ENCODE data around the gene UGT1A10. TPM values are rescaled to one million over a fixed set of nuclear protein-coding genes. Genes with fewer than 3 reads are reported as not detected.

Gene UGT1A10
- total RNA-seq, 2 donors from 2014 or later, result 0.52 to 0.99 TPM

GRCh38 chr2:233807215-233807865 lies 171.1 kb downstream of the UGT1A10 start:
- TF ChIP-seq POLR2A (IDR thresholded peaks at IDR 0.05) (no peak), CTCF (IDR thresholded peaks at IDR 0.05) (no peak)
- no peaks in the 10 kb centered on the region for H3K36me3 ChIP-seq (replicated peaks in 1 of 2; ENCODE audit: insufficient read depth in 1 of 2, low read depth in 2 of 2)
- WGBS, 2 donors, result 53 to 70% methylated on average over 9 to 12 of the region's 12 CpGs
- H3K9me3 ChIP-seq, result no peaks in the 10 kb centered on the region
- H3K27me3 ChIP-seq, result no peaks in the 10 kb centered on the region
- no peak overlapping the region for H3K4me3 ChIP-seq
- ATAC-seq, result no peak
- no peaks in the 10 kb centered on the region for H3K4me1 ChIP-seq
- intact Hi-C loops (cut with DNase I), result no loop called here
- peak in 1 of 4 donors; percentile 5 for DNase-seq
- no peak overlapping the region for H3K27ac ChIP-seq

GRCh38 chr2:233807966-233808935 lies 172.0 kb downstream of the UGT1A10 start:
- intact Hi-C loops (cut with DNase I), result no loop called here
- Histone ChIP-seq H3K4me1 (no peaks in the 10 kb centered on the region), H3K9me3 (no peaks in the 10 kb centered on the region), H3K36me3 (replicated peaks in 1 of 2; ENCODE audit: insufficient read depth in 1 of 2, low read depth in 2 of 2) (no peaks in the 10 kb centered on the region), H3K4me3 (no peak overlapping the region), H3K27me3 (no peaks in the 10 kb centered on the region), H3K27ac (no peak overlapping the region)
- ATAC-seq (no peak), DNase-seq (peak in 1 of 4 donors; percentile 5)
- TF ChIP-seq CTCF (IDR thresholded peaks at IDR 0.05) (no peak), POLR2A (IDR thresholded peaks at IDR 0.05) (no peak)
- WGBS, 2 donors, result 63 to 71% methylated on average over 7 to 10 of the region's 10 CpGs

GRCh38 chr2:233810385-233810784 lies 174.1 kb downstream of the UGT1A10 start:
- 76 to 79% methylated on average over 6 of the region's 6 CpGs for WGBS, 2 donors
- DNase-seq, result no peak
- intact Hi-C loops (cut with DNase I), result no loop called here
- Histone ChIP-seq H3K27ac (no peak overlapping the region), H3K27me3 (no peaks in the 10 kb centered on the region), H3K4me3 (no peak overlapping the region), H3K36me3 (replicated peaks in 1 of 2; ENCODE audit: insufficient read depth in 1 of 2, low read depth in 2 of 2) (no peaks in the 10 kb centered on the region), H3K9me3 (no peaks in the 10 kb centered on the region), H3K4me1 (no peaks in the 10 kb centered on the region)
- no peak for TF ChIP-seq CTCF (IDR thresholded peaks at IDR 0.05)
- TF ChIP-seq POLR2A (IDR thresholded peaks at IDR 0.05), result no peak
- ATAC-seq, result no peak

GRCh38 chr2:233811087-233811486 lies 174.8 kb downstream of the UGT1A10 start:
- Histone ChIP-seq H3K4me1 (no peaks in the 10 kb centered on the region), H3K9me3 (no peaks in the 10 kb centered on the region), H3K27me3 (no peaks in the 10 kb centered on the region), H3K36me3 (replicated peaks in 1 of 2; ENCODE audit: insufficient read depth in 1 of 2, low read depth in 2 of 2) (no peaks in the 10 kb centered on the region), H3K4me3 (no peak overlapping the region), H3K27ac (no peak overlapping the region)
- 67 to 80% methylated on average over 4 of the region's 4 CpGs for WGBS, 2 donors
- intact Hi-C loops (cut with DNase I), result no loop called here
- DNase-seq (peak in 1 of 4 donors; percentile 3), ATAC-seq (no peak)
- TF ChIP-seq POLR2A (IDR thresholded peaks at IDR 0.05) (no peak), CTCF (IDR thresholded peaks at IDR 0.05) (no peak)
